OCI-LY1 (cell line): Measurements from ENCODE around the gene ZNF791.

Source experiments
- EZH2 ChIP-seq: fragments of 200-600 bp; sonication (generic), shearing (Covaris generic); IDR thresholded peaks from 2 replicates; pipeline ENCODE4 v1.8.0; 2017; ENCODE audit warnings: borderline replicate concordance, mixed run types, mild to moderate bottlenecking, antibody characterized with exemption, low read length, moderate library complexity, mixed read lengths
- TF ChIP-seq, protein P1 (sequence below): fragments of 200-600 bp; sonication (generic), shearing (Covaris generic); IDR thresholded peaks from 2 replicates; pipeline ENCODE4 v1.5.1; 2017; ENCODE audit warnings: mild to moderate bottlenecking, antibody characterized with exemption, low read length, moderate library complexity, mixed read lengths

DNA sequence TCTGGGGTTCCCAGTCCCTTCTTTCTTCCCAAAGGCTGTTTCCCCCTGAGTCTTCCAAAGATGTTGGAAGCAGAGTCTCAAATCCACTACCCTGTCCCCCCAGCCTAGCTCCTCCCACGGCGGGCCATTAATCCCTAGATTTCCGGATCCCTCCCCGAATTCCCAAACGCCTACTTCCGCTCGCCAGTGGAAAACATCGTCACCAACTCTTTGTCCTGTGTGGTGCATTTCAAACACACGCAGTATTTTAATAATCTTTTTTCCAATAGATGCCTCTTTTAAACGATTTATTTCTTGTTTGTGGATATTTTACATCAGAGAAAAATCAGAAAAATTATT, 610 bp downstream of the ZNF791 start:
- TF ChIP-seq, protein P1, sequence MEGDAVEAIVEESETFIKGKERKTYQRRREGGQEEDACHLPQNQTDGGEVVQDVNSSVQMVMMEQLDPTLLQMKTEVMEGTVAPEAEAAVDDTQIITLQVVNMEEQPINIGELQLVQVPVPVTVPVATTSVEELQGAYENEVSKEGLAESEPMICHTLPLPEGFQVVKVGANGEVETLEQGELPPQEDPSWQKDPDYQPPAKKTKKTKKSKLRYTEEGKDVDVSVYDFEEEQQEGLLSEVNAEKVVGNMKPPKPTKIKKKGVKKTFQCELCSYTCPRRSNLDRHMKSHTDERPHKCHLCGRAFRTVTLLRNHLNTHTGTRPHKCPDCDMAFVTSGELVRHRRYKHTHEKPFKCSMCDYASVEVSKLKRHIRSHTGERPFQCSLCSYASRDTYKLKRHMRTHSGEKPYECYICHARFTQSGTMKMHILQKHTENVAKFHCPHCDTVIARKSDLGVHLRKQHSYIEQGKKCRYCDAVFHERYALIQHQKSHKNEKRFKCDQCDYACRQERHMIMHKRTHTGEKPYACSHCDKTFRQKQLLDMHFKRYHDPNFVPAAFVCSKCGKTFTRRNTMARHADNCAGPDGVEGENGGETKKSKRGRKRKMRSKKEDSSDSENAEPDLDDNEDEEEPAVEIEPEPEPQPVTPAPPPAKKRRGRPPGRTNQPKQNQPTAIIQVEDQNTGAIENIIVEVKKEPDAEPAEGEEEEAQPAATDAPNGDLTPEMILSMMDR, result no peak
- TF ChIP-seq EZH2, result no peak
